22Rv1 (cell line): ENCODE results near the gene FARS2.

Experiments used
- CTCF ChIP-seq: fragments of 450-650 bp; IDR thresholded peaks from 2 replicates; pipeline ENCODE4 v1.5.1; 2017; ENCODE audit warnings: mild to moderate bottlenecking
- ZFX ChIP-seq: fragments of 450-650 bp; IDR thresholded peaks from 2 replicates; pipeline ENCODE4 v1.6.1; 2017; ENCODE audit warnings: antibody characterized with exemption, borderline replicate concordance

- no peak for TF ChIP-seq CTCF
- no peak for TF ChIP-seq ZFX
Observed at GRCh38 chr6:5660772-5661171, 399.5 kb downstream of the FARS2 start.
